ENCODE measurements around the gene DNAJC27.

DNA sequence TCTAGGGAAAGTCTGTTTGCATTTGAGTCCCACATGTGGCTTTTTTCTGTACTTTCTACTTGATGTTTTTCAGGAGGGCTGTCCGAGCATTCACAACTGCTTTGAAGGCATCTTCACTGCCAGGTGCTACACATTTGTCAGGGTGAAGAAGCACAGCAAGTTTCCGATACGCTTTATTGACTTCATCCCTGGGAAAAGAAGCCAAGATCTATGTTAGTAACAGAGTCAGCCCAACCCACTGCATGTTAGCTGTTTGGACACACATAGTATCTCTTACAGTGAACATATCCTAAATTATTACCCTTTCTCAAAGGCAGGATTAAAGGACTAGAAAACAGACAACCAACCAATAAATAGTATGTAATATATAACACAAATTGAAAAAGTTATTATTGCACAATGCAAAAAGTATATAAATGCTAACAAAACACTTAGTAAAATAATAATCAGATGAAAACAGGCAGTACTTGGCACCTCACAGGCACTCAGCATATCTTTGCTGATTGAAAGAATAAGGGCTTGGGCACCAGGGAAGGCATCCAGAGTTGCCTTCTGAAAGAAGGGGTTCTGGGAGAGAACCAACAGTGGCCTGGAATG is 24.1 kb downstream of the DNAJC27 start:
- TF ChIP-seq ZFP36L1 (CRISPR knock-in tag; IDR thresholded peaks at IDR 0.05) = no peak
- TF ChIP-seq, protein P1, sequence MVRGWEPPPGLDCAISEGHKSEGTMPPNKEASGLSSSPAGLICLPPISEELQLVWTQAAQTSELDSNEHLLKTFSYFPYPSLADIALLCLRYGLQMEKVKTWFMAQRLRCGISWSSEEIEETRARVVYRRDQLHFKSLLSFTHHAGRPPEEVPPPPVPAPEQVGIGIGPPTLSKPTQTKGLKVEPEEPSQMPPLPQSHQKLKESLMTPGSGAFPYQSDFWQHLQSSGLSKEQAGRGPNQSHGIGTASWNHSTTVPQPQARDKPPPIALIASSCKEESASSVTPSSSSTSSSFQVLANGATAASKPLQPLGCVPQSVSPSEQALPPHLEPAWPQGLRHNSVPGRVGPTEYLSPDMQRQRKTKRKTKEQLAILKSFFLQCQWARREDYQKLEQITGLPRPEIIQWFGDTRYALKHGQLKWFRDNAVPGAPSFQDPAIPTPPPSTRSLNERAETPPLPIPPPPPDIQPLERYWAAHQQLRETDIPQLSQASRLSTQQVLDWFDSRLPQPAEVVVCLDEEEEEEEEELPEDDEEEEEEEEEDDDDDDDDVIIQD (CRISPR knock-in tag; IDR thresholded peaks at IDR 0.05; ENCODE audit: low read depth) = no peak
- no peak for TF ChIP-seq POLR2A (IDR thresholded peaks at IDR 0.05; ENCODE audit: insufficient read depth in 1 of 2, low read depth in 2 of 2, low read length in 2 of 2)
- TF ChIP-seq, protein P2, sequence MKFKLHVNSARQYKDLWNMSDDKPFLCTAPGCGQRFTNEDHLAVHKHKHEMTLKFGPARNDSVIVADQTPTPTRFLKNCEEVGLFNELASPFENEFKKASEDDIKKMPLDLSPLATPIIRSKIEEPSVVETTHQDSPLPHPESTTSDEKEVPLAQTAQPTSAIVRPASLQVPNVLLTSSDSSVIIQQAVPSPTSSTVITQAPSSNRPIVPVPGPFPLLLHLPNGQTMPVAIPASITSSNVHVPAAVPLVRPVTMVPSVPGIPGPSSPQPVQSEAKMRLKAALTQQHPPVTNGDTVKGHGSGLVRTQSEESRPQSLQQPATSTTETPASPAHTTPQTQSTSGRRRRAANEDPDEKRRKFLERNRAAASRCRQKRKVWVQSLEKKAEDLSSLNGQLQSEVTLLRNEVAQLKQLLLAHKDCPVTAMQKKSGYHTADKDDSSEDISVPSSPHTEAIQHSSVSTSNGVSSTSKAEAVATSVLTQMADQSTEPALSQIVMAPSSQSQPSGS (CRISPR knock-in tag; IDR thresholded peaks at IDR 0.05) = no peak
- TF ChIP-seq NFE2L1 (CRISPR knock-in tag; IDR thresholded peaks at IDR 0.05; ENCODE audit: borderline replicate concordance) = no peak
- no peak for TF ChIP-seq TAF1 (CRISPR knock-in tag; IDR thresholded peaks at IDR 0.05)
- TF ChIP-seq, protein P3, sequence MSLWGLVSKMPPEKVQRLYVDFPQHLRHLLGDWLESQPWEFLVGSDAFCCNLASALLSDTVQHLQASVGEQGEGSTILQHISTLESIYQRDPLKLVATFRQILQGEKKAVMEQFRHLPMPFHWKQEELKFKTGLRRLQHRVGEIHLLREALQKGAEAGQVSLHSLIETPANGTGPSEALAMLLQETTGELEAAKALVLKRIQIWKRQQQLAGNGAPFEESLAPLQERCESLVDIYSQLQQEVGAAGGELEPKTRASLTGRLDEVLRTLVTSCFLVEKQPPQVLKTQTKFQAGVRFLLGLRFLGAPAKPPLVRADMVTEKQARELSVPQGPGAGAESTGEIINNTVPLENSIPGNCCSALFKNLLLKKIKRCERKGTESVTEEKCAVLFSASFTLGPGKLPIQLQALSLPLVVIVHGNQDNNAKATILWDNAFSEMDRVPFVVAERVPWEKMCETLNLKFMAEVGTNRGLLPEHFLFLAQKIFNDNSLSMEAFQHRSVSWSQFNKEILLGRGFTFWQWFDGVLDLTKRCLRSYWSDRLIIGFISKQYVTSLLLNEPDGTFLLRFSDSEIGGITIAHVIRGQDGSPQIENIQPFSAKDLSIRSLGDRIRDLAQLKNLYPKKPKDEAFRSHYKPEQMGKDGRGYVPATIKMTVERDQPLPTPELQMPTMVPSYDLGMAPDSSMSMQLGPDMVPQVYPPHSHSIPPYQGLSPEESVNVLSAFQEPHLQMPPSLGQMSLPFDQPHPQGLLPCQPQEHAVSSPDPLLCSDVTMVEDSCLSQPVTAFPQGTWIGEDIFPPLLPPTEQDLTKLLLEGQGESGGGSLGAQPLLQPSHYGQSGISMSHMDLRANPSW (CRISPR knock-in tag; IDR thresholded peaks at IDR 0.05; ENCODE audit: borderline replicate concordance) = no peak
- TF ChIP-seq, protein P4, sequence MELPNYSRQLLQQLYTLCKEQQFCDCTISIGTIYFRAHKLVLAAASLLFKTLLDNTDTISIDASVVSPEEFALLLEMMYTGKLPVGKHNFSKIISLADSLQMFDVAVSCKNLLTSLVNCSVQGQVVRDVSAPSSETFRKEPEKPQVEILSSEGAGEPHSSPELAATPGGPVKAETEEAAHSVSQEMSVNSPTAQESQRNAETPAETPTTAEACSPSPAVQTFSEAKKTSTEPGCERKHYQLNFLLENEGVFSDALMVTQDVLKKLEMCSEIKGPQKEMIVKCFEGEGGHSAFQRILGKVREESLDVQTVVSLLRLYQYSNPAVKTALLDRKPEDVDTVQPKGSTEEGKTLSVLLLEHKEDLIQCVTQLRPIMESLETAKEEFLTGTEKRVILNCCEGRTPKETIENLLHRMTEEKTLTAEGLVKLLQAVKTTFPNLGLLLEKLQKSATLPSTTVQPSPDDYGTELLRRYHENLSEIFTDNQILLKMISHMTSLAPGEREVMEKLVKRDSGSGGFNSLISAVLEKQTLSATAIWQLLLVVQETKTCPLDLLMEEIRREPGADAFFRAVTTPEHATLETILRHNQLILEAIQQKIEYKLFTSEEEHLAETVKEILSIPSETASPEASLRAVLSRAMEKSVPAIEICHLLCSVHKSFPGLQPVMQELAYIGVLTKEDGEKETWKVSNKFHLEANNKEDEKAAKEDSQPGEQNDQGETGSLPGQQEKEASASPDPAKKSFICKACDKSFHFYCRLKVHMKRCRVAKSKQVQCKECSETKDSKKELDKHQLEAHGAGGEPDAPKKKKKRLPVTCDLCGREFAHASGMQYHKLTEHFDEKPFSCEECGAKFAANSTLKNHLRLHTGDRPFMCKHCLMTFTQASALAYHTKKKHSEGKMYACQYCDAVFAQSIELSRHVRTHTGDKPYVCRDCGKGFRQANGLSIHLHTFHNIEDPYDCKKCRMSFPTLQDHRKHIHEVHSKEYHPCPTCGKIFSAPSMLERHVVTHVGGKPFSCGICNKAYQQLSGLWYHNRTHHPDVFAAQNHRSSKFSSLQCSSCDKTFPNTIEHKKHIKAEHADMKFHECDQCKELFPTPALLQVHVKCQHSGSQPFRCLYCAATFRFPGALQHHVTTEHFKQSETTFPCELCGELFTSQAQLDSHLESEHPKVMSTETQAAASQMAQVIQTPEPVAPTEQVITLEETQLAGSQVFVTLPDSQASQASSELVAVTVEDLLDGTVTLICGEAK (IDR thresholded peaks at IDR 0.05) = no peak
- TF ChIP-seq, protein P4 (CRISPR knock-in tag; IDR thresholded peaks at IDR 0.05) = no peak
- TF ChIP-seq EZH2 (conservative IDR thresholded peaks at IDR 0.05; ENCODE audit: low read depth, low read length) = no peak
